Fibroblast of lung (primary cell): ENCODE measurements around the gene MYL6.

Source experiments
- EZH2 ChIP-seq: IDR thresholded peaks from 2 replicates; pipeline ENCODE4 v1.5.1; 2012; ENCODE audit warnings: low read length, control low read depth, mild to moderate bottlenecking; ENCODE audit errors: missing control alignments
- TF ChIP-seq, protein P1 (sequence below), 2 donors: IDR thresholded peaks in 1 of 2; conservative IDR thresholded peaks in 1 of 2; 1 replicate in 1 of 2; 2 replicates in 1 of 2; pipeline ENCODE4 v1.5.1; 2011 to 2012; ENCODE audit warnings: low read length in 2 of 2, control low read depth in 1 of 2, inconsistent platforms in 1 of 2, low read depth in 1 of 2, mild to moderate bottlenecking in 1 of 2

DNA sequence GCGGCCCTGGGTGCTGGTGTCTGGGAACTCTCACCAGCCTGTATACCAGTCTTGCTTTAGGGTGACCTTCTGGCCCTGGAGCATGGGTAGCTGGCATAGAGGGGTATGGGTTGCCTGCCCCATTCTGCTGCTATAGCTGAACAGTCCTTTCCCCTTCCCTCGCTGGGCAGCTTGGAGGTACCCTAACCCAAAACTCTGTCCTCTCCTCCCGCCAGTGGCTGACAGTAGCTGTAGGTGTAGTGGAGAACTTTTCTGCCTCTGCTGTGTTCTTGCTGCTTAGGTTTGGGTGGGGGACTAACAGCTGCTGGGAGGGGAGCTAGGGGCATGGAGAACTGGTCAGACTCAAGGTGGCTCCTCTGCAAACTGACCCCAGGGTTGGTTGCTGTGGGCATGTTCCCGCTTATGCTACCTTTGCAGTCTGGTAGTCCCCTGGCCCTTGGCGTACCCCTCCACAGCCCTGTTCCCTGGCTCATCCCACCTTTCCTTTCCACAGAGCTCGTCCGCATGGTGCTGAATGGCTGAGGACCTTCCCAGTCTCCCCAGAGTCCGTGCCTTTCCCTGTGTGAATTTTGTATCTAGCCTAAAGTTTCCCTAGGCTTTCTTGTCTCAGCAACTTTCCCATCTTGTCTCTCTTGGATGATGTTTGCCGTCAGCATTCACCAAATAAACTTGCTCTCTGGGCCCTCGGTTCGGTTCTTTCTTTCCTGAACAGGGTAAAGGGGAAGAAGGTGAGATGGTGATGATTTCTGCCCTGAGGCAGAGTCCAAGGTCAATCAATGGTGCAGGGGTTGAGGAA lies 2.9 kb downstream of the MYL6 start:
- TF ChIP-seq, protein P1, sequence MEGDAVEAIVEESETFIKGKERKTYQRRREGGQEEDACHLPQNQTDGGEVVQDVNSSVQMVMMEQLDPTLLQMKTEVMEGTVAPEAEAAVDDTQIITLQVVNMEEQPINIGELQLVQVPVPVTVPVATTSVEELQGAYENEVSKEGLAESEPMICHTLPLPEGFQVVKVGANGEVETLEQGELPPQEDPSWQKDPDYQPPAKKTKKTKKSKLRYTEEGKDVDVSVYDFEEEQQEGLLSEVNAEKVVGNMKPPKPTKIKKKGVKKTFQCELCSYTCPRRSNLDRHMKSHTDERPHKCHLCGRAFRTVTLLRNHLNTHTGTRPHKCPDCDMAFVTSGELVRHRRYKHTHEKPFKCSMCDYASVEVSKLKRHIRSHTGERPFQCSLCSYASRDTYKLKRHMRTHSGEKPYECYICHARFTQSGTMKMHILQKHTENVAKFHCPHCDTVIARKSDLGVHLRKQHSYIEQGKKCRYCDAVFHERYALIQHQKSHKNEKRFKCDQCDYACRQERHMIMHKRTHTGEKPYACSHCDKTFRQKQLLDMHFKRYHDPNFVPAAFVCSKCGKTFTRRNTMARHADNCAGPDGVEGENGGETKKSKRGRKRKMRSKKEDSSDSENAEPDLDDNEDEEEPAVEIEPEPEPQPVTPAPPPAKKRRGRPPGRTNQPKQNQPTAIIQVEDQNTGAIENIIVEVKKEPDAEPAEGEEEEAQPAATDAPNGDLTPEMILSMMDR (conservative IDR thresholded peaks at IDR 0.05 in 1 of 2, IDR thresholded peaks at IDR 0.05 in 1 of 2; ENCODE audit: low read depth in 1 of 2, low read length in 2 of 2) = no peak
- TF ChIP-seq EZH2 = no peak
